ENCODE results near the gene ZNF844.
"Not testable (repeated sequence)": the region's sequence is repeated elsewhere in the genome, so short reads cannot be mapped to it uniquely, and the experiment has no call there.

The ZNF844 gene

GRCh38 chr19:12095111-12095790 lies 30.7 kb downstream of the ZNF844 start:
- TF ChIP-seq, protein P1, sequence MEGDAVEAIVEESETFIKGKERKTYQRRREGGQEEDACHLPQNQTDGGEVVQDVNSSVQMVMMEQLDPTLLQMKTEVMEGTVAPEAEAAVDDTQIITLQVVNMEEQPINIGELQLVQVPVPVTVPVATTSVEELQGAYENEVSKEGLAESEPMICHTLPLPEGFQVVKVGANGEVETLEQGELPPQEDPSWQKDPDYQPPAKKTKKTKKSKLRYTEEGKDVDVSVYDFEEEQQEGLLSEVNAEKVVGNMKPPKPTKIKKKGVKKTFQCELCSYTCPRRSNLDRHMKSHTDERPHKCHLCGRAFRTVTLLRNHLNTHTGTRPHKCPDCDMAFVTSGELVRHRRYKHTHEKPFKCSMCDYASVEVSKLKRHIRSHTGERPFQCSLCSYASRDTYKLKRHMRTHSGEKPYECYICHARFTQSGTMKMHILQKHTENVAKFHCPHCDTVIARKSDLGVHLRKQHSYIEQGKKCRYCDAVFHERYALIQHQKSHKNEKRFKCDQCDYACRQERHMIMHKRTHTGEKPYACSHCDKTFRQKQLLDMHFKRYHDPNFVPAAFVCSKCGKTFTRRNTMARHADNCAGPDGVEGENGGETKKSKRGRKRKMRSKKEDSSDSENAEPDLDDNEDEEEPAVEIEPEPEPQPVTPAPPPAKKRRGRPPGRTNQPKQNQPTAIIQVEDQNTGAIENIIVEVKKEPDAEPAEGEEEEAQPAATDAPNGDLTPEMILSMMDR (IDR thresholded peaks at IDR 0.05; ENCODE audit: low read depth, low read length) = no peak
- H3K4me3 ChIP-seq (ENCODE audit: low read depth, low read length) = no peak overlapping the region

GRCh38 chr19:12098040-12098439 lies 33.5 kb downstream of the ZNF844 start:
- H3K4me3 ChIP-seq (ENCODE audit: low read depth, low read length) = no peak overlapping the region
- TF ChIP-seq, protein P1 (IDR thresholded peaks at IDR 0.05; ENCODE audit: low read depth, low read length) = no peak

DNA sequence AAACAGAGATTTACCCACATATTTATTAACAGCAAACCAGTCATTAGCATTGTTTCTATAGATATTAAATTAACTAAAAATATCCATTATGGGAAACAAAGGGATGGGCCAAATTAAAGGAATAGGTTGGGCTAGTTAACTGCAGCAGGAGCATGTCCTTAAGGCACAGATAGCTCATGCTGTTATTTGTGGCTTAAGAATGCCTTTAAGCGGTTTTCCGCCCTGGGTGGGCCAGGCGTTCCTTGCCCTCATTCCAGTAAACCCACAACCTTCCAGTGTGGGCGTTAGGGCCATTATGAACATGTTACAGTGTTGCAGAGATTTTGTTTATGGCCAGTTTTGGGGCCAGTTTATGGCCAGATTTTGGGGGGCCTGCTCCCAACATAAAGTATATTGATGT lies 39.4 kb downstream of the ZNF844 start:
- H3K4me3 ChIP-seq (ENCODE audit: low read depth, low read length) = not testable (repeated sequence)

GRCh38 chr19:12111176-12111575 lies 46.6 kb downstream of the ZNF844 start:
- H3K4me3 ChIP-seq (ENCODE audit: low read depth, low read length) = no peak overlapping the region

DNA sequence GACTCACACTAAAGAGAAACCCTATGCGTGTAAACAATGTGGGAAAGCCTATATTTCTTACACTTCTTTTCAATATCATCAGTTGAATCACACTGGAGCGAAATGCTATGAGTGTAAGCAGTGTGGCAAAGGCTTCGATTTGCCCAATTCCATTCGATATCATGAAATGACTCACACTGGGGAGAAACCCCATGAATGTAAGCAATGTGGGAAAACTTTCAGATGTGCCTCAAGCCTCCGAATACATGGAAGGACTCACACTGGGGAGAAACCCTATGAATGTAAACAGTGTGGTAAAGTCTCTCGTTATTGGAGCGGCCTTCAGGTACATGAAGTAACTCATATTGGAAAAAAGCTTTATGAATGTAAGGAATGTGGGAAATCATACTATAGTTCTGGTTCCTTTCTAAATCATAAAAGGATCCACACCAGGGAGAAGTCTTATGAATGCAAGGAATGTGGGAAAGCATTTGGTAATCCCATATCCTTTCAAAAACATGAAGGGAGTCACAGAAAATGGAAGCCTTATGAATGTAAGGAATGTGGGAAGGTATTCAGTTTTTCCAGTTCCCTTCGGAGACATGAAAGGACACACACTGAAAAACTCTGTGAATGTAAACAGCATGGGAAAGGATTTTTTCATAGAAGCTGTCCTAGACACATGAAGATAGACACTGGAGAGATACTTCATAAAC lies 47.6 kb downstream of the ZNF844 start:
- TF ChIP-seq, protein P1 (IDR thresholded peaks at IDR 0.05; ENCODE audit: low read depth, low read length) = no peak
- no peak overlapping the region for H3K4me3 ChIP-seq (ENCODE audit: low read depth, low read length)

More at GRCh38 chr19:12111176-12111575, 46.6 kb downstream of the ZNF844 start:
- TF ChIP-seq, protein P1 (IDR thresholded peaks at IDR 0.05; ENCODE audit: low read depth, low read length) = no peak

DNA sequence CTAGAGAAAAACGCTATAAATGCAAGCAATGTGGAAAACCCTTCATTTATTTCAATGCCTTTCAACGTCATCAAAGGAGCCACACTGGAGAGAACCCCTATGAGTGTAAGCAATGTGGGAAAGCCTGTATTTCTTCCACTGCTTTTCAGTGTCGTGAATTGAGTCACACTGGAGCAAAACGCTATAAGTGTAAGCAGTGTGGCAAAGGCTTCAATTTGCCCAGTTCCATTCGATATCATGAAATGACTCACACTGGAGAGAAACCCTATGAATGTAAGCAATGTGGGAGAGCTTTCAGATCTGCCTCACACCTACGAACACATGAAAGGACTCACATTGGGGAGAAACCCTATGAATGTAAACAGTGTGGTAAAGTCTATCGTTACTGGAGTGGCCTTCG lies 48.2 kb downstream of the ZNF844 start:
- TF ChIP-seq, protein P1 (IDR thresholded peaks at IDR 0.05; ENCODE audit: low read depth, low read length) = no peak
- H3K4me3 ChIP-seq (ENCODE audit: low read depth, low read length) = no peak overlapping the region

DNA sequence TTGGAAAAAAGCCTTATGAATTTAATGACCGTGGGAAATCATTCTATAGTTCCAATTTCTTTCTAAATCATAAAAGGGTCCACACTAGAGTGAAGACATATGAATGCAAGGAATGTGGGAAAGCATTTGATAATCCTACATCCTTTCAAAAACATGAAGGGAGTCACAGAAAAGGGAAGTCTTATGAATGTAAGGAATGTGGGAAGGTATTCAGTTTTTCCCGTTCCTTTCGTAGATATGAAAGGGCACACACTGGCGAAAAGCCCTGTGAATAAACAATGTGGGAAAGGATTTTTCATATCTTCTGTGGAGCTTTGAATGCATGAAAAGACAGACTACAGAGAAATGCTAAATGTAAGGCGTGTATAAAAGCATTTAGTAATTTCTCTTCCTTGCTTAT lies 48.6 kb downstream of the ZNF844 start:
- TF ChIP-seq, protein P1 (IDR thresholded peaks at IDR 0.05; ENCODE audit: low read depth, low read length) = no peak

More for the DNA sequence above, 48.6 kb downstream of the ZNF844 start:
- H3K4me3 ChIP-seq (ENCODE audit: low read depth, low read length) = no peak overlapping the region

Measured in WI38 (cell line).